Central memory CD8-positive, alpha-beta T cell (primary cell): Measurements from ENCODE around the gene LTA.

ENCODE experiments used
- ATAC-seq: fragments of 150-1000 bp; cut with Tn5 transposase; replicated peaks from 2 replicates; pipeline ENCODE4 v1.10.0; 2022; ENCODE audit warnings: mild to moderate bottlenecking, moderate FRiP score, moderate number of reproducible peaks; ENCODE audit not compliant: poor library complexity, severe bottlenecking; ENCODE audit errors: extremely low read depth
- DNase-seq, 2 donors: peaks; one replicate each; pipeline ENCODE4 v3.0.0; 2021; ENCODE audit warnings: low spot score in 2 of 2
- H3K27ac Mint-ChIP-seq: one replicate; pipeline ENCODE4 v1.8.0; 2022; ENCODE audit warnings: low read depth, mild to moderate bottlenecking, moderate library complexity, mixed read lengths
- H3K27me3 Mint-ChIP-seq: one replicate; pipeline ENCODE4 v1.8.0; 2022; ENCODE audit warnings: mixed read lengths
- H3K36me3 Mint-ChIP-seq: one replicate; pipeline ENCODE4 v1.8.0; 2022; ENCODE audit warnings: mild to moderate bottlenecking, moderate library complexity, mixed read lengths; ENCODE audit not compliant: insufficient read depth
- H3K4me1 Mint-ChIP-seq: one replicate; pipeline ENCODE4 v1.8.0; 2022; ENCODE audit warnings: mixed read lengths
- H3K4me3 Mint-ChIP-seq: one replicate; pipeline ENCODE4 v1.8.0; 2022; ENCODE audit warnings: mild to moderate bottlenecking, moderate library complexity, mixed read lengths
- H3K9me3 Mint-ChIP-seq: one replicate; pipeline ENCODE4 v1.8.0; 2022; ENCODE audit warnings: mixed read lengths

LTA gene, protein sequence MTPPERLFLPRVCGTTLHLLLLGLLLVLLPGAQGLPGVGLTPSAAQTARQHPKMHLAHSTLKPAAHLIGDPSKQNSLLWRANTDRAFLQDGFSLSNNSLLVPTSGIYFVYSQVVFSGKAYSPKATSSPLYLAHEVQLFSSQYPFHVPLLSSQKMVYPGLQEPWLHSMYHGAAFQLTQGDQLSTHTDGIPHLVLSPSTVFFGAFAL

DNA sequence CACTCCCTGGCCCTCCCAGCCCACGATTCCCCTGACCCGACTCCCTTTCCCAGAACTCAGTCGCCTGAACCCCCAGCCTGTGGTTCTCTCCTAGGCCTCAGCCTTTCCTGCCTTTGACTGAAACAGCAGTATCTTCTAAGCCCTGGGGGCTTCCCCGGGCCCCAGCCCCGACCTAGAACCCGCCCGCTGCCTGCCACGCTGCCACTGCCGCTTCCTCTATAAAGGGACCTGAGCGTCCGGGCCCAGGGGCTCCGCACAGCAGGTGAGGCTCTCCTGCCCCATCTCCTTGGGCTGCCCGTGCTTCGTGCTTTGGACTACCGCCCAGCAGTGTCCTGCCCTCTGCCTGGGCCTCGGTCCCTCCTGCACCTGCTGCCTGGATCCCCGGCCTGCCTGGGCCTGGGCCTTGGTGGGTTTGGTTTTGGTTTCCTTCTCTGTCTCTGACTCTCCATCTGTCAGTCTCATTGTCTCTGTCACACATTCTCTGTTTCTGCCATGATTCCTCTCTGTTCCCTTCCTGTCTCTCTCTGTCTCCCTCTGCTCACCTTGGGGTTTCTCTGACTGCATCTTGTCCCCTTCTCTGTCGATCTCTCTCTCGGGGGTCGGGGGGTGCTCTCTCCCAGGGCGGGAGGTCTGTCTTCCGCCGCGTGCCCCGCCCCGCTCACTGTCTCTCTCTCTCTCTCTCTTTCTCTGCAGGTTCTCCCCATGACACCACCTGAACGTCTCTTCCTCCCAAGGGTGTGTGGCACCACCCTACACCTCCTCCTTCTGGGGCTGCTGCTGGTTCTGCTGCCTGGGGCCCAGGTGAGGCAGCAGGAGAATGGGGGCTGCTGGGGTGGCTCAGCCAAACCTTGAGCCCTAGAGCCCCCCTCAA is at the start of gene LTA:
LTA (plus strand) TSS at position 249 of the 871 bp plus-strand sequence; CDS start at position 703, 454 bp downstream.
- peak within 1 kb of the TSS; percentile 91 for H3K4me3 Mint-ChIP-seq
- DNase-seq, result peak in 1 of 2 donors; percentile 70
- H3K9me3 Mint-ChIP-seq, result no peaks in the 10 kb centered on the region
- peaks cover 93% of the 10 kb centered on the region for H3K4me1 Mint-ChIP-seq
- H3K36me3 Mint-ChIP-seq, result peaks cover 44% of the 10 kb centered on the region
- peak within 1 kb of the TSS; percentile 99 for H3K27ac Mint-ChIP-seq
- H3K27me3 Mint-ChIP-seq, result no peaks in the 10 kb centered on the region
- ATAC-seq, result peak; percentile 55

DNA sequence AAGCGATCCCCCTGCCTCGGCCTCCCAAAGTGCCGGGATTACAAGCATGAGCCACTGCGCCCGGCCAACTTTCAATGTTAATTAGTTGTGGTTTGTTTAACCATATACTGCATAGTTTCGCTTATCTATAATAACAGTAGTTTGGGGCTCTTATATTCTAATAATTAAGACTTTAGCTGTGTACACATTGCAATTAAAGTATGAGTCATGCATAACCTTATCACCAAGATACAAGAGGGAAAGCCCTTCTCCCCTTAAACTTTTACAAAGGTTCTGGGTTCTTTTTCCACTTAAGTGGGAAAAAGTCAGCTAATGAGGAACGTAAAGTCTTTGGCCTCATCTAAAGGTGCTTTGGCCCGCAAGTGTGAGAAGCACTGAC is 46.5 kb upstream of the LTA start:
- no peak overlapping the region for H3K4me3 Mint-ChIP-seq
- peaks cover 13% of the 10 kb centered on the region for H3K36me3 Mint-ChIP-seq
- no peaks in the 10 kb centered on the region for H3K9me3 Mint-ChIP-seq
- H3K27ac Mint-ChIP-seq, result no peak overlapping the region
- no peaks in the 10 kb centered on the region for H3K27me3 Mint-ChIP-seq
- H3K4me1 Mint-ChIP-seq, result peaks cover 9% of the 10 kb centered on the region
- DNase-seq (no peak), ATAC-seq (no peak)

DNA sequence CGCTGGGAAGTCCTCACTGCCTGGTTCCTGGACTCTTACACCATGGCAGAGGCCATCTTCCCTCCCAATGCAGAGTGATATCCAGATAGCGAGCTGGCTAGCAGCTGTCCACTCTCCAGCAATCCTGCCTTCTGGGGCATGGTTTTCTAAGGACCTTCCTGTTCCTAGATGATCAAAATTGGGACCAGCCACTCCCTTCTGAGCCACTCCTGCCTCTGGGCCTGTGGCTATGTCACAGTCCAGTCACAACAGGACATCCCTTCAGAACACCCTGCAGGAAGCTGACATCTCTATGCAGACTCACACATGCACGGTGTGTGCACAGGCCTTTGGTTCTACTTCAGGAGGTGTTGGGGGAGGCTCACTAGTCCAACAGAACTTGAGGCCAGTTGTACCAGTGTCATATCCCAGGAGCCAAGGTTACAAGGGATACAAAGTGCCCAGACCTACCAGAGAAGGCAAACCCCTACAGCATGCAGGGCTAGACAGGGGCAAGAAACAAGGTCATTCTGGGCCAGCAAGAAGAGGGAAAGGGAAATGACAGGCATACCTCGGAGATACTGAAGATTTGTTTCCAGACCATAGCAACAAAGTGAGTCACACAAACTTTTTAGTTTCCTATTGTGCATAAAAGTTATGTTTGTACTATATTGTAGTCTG is 46.0 kb upstream of the LTA start:
- Mint-ChIP-seq H3K27me3 (no peaks in the 10 kb centered on the region), H3K27ac (no peak overlapping the region), H3K36me3 (peaks cover 17% of the 10 kb centered on the region), H3K4me1 (peaks cover 13% of the 10 kb centered on the region), H3K9me3 (no peaks in the 10 kb centered on the region), H3K4me3 (no peak overlapping the region)
- ATAC-seq (no peak), DNase-seq (no peak)

DNA sequence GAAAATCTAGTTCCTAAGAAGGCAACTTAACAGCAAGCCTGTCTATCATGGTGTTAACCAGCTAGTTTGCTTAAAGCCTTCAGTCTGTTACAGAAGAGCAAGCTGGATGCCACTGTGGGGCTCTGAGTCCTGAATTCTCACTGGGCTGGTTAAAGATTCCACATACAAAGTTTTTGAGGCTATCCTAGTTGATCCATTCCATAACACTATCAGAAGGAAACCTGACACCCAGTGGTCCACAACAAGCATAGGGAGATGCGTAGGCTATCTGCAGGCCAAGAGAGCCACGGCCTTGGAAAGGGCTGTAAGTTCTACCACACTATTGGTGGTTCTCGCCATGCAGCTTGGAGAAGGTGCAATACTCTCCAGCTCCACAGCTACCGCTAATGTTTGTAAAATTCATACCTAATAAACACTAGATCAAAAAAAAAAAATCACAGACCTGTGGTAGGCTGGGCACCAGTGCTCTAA is 43.7 kb upstream of the LTA start:
- ATAC-seq, result no peak

DNA sequence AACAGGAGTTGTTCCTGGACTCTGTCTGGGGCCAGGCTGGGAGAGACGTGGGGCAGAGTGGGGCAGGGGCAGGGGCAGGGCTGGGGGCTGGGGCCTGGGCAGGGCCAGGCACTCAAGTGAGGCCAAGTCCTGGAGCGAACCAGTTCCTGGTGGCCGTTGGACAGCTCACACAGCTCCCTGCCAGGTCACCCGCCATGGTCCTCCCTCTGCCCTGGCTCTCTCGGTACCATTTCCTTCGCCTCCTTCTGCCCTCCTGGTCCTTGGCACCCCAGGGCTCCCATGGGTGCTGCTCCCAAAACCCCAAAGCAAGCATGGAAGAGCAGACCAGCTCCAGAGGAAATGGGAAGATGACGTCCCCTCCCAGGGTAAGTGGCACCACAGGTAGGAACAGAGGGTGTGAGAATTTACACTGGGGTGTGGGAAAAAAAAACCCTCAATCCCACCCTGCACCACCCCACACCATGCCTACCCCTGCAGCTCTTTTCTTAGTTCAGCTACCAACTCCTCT is 43.2 kb upstream of the LTA start, which contains the start of gene MCCD1:
MCCD1 (plus strand) TSS at position 142 of the 508 bp plus-strand sequence; CDS start at position 195, 53 bp downstream.
- Mint-ChIP-seq H3K36me3 (peaks cover 39% of the 10 kb centered on the region), H3K4me1 (peaks cover 31% of the 10 kb centered on the region), H3K4me3 (no peak within 1 kb of the TSS), H3K27ac (peak within 1 kb of the TSS; percentile 57), H3K9me3 (no peaks in the 10 kb centered on the region), H3K27me3 (no peaks in the 10 kb centered on the region)
- DNase-seq, result no peak
- peak; percentile 19 for ATAC-seq

More for the DNA sequence above, 43.7 kb upstream of the LTA start:
- no peaks in the 10 kb centered on the region for H3K9me3 Mint-ChIP-seq
- H3K27me3 Mint-ChIP-seq, result no peaks in the 10 kb centered on the region
- no peak overlapping the region for H3K27ac Mint-ChIP-seq
- H3K36me3 Mint-ChIP-seq, result peaks cover 35% of the 10 kb centered on the region
- peaks cover 28% of the 10 kb centered on the region for H3K4me1 Mint-ChIP-seq
- H3K4me3 Mint-ChIP-seq, result no peak overlapping the region
- DNase-seq, result no peak

DNA sequence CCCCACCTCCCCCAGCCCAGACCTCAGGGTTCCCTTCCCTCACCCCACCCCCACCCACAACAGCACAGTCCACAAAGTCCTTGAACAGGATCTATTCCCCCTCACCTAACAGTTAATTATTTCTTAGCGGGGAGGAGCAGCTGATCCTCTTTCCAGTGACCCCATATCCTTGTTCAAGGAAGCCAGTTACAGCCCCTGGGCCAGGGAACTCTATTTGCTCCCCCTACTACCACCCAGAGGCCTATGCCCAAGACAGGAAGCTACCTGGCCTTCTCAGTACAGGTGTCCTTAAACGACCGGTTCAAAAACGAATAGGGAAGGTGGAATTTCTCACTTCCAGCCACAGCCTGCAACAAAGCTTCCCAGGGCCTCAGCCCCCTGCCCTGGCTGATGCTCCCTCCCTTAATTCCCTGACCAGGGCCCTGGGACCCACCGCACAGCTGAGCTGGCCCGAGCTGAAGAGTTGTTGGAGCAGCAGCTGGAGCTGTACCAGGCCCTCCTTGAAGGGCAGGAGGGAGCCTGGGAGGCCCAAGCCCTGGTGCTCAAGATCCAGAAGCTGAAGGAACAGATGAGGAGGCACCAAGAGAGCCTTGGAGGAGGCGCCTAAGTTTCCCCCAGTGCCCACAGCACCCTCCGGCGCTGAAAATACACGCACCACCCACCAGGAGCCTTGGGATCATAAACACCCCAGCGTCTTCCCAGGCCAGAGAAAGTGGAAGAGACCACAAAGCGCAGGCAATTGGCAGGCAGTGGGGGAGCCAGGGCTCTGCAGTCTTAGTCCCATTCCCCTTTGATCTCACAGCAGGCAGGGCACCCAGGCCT is 42.5 kb upstream of the LTA start:
- Mint-ChIP-seq H3K36me3 (peaks cover 46% of the 10 kb centered on the region), H3K27me3 (no peaks in the 10 kb centered on the region), H3K4me1 (peaks cover 31% of the 10 kb centered on the region), H3K27ac (peak overlapping the region; percentile 65), H3K9me3 (no peaks in the 10 kb centered on the region), H3K4me3 (no peak overlapping the region)
- ATAC-seq (no peak), DNase-seq (no peak)

DNA sequence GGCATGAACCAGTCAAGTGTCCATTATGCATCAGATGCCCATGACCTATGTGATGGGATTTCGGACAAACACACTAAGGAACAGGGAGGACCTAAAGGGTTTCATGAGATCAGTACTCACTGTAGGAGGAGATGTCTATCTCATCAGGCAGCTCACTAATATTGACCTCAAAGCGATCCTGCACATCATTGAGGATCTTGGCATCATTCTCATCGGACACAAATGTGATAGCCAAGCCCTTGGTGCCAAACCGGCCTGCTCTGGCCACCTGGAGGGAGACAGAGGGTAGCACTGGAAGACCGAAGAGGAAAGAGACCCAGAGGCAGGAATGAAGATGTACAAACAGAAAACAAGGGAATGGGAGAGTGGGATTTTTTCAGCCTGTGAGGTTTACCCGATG is 41.4 kb upstream of the LTA start:
- H3K4me1 Mint-ChIP-seq, result peaks cover 32% of the 10 kb centered on the region
- DNase-seq, result no peak
- no peaks in the 10 kb centered on the region for H3K9me3 Mint-ChIP-seq
- no peak for ATAC-seq
- no peak overlapping the region for H3K4me3 Mint-ChIP-seq
- H3K36me3 Mint-ChIP-seq, result peaks cover 57% of the 10 kb centered on the region
- H3K27me3 Mint-ChIP-seq, result no peaks in the 10 kb centered on the region
- H3K27ac Mint-ChIP-seq, result peak overlapping the region; percentile 65

DNA sequence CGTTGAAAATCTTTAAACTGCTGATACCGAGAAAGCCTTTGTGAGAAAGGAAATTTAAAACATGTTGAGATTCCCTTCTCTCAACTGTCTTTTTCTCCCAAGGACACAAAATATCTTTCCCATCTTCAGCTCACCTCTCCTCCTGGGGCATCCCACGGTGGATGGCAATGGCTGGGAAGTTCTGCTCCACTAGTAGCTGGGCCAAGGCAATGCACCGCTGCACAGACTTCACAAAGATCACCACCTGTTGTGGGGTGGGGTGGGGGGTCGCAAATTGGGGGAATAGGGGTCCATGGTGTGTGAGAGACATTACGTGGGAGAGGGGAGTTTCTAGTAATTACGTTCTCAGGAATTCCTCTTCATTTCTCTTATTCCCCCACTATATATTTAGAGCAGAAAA is 40.9 kb upstream of the LTA start:
- no peak for DNase-seq
- peaks cover 37% of the 10 kb centered on the region for H3K4me1 Mint-ChIP-seq
- H3K27me3 Mint-ChIP-seq, result no peaks in the 10 kb centered on the region

DNA sequence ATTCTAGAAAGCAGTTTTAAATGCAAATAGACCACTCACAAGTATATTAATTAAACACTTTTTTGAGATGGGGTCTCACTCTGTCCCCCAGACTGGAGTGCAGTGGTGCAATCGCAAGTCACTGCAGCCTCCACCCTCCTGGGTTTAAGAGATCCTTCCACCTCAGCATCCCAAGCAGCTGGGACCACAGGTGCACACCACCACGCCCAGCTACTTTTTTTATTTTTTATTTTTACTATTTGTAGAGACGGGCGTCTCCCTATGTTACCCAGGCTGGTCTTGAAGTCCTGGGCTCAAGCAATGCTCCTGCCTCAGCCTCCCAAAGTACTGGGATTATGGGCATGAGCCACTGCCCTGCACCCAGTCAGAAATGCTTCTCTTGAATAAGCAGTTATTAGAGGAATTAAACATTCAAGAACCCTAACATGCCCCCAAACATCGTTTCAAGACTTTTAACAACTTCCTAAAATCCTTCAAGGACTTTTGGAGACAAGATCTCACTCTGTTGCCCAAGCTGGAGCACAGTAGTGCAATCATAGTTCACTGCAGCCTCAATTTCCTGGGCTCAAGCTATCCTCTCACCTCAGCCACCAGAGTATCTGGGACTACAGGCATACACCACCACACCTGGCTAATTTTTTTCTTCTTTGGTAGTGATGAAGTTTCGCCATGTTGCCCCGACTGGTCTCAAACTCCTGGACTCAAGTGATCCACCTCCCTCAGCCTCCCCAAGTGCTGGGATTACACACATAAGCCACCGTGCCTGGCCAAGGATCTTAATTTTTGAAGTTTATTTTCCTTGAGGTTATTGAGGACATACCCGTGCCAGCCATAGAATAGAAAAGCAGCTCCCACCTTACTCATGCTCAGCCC is 40.1 kb upstream of the LTA start:
- no peak for ATAC-seq
- Mint-ChIP-seq H3K9me3 (no peaks in the 10 kb centered on the region), H3K36me3 (peaks cover 70% of the 10 kb centered on the region), H3K4me3 (no peak overlapping the region), H3K4me1 (peaks cover 42% of the 10 kb centered on the region), H3K27ac (no peak overlapping the region), H3K27me3 (no peaks in the 10 kb centered on the region)
- DNase-seq, result no peak

More for the DNA sequence above, 40.9 kb upstream of the LTA start:
- Mint-ChIP-seq H3K27ac (no peak overlapping the region), H3K4me3 (no peak overlapping the region), H3K36me3 (peaks cover 62% of the 10 kb centered on the region), H3K9me3 (no peaks in the 10 kb centered on the region)
- no peak for ATAC-seq

DNA sequence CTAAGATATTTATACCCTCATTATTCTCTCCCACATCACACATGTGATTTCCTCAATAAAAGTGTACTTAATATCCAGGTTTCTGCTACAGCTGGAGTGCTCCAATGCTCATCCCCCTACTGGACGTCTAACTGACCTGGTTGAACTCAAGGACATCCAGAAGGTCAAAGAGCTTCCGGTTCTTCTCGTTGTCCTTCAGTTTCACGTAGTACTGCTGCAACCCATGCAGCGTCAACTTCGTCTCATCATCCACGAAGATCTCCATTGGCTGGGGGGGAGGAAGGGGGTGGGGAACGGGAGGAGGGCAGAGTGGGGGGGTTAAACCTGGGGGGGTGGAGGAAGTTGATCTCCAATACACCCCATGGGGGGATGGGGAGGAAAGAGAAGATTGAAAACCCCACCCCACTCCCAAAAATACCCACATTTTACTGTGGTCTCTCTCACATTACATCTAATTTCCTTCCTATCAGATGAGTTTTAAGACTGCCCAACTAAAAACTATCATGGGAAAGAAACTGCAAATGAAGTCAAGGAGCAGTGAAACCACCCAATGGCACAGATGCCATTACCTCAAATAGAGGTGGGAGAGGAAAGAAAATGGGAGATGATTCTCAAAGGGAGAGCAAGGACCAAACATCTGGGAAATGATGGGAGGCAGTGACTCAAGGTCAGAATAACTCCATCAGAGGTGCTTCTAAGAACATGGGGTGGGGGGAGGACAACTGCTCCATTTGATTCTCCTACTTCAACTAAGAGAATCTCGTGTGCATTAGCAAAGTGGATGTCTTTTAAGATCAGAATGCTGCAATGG is 39.2 kb upstream of the LTA start:
- Mint-ChIP-seq H3K9me3 (no peaks in the 10 kb centered on the region), H3K36me3 (peaks cover 78% of the 10 kb centered on the region), H3K27ac (no peak overlapping the region), H3K27me3 (no peaks in the 10 kb centered on the region), H3K4me3 (no peak overlapping the region), H3K4me1 (peaks cover 42% of the 10 kb centered on the region)
- no peak for ATAC-seq
- no peak for DNase-seq

DNA sequence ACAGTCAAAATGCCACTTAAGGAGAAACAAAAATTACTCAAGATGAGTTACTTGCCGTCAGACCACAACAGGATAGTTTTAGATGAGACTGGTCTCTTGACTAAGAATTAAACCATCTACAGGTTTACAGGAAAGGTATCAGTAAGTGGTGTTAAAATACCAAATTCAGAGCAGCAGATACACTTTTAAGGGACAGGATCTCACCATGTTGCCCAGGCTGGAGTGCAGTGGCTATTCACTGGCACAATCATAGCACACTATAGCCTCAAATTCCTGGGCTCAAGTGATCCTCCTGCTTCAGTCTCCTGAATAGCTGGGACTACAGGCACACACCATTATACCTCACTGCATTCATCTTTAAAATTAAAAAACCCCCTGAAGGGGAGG is 38.6 kb upstream of the LTA start:
- no peaks in the 10 kb centered on the region for H3K27me3 Mint-ChIP-seq
- peaks cover 84% of the 10 kb centered on the region for H3K36me3 Mint-ChIP-seq
- peaks cover 44% of the 10 kb centered on the region for H3K4me1 Mint-ChIP-seq
- no peaks in the 10 kb centered on the region for H3K9me3 Mint-ChIP-seq
- ATAC-seq (no peak), DNase-seq (no peak)
- H3K27ac Mint-ChIP-seq, result no peak overlapping the region
- H3K4me3 Mint-ChIP-seq, result no peak overlapping the region
